Spleen (tissue), 7 donors: Measurements from ENCODE around the gene CHRNG.

Experiments used
- CTCF ChIP-seq, 11 experiments: fragments of 200-600 bp in 7 of 11; fragments of 450-650 bp in 4 of 11; sonication (generic) in 4 of 11; IDR thresholded peaks in 8 of 11; conservative IDR thresholded peaks in 3 of 11; 1 replicate in 7 of 11; 2 replicates in 4 of 11; pipeline versions ENCODE4 v1.4.0 to v1.8.0; 2016 to 2021; ENCODE audit warnings: antibody characterized with exemption in 11 of 11, inconsistent platforms in 4 of 11, mild to moderate bottlenecking in 1 of 11
- POLR2A ChIP-seq, 3 donors: fragments of 450-650 bp; IDR thresholded peaks; one replicate each; pipeline ENCODE4 v1.5.1; 2017; ENCODE audit warnings: antibody characterized with exemption in 3 of 3, mild to moderate bottlenecking in 1 of 3
- donor health status: DM: no; HTN: no; CAD: no; lungs with moderate emphysema.
- donor health status: DM: no; HTN: no; CAD: no.
- donor health status: DM: no; HTN: no; CAD: no.

GRCh38 chr2:232580648-232580981 is 41.1 kb downstream of the CHRNG start:
- TF ChIP-seq POLR2A (IDR thresholded peaks at IDR 0.05) (no peak), CTCF (IDR thresholded peaks at IDR 0.05 in 8 of 11, conservative IDR thresholded peaks at IDR 0.05 in 3 of 11) (no peak)
